K562 (cell line): ENCODE measurements around the gene ERFL. TPM values are rescaled to one million over a fixed set of nuclear protein-coding genes. Genes with fewer than 3 reads are reported as not detected.

Experiments used
- CXXC5 ChIP-seq: fragments of 250-450 bp; sonication (Bioruptor Pico); IDR thresholded peaks from 2 replicates; pipeline ENCODE4 v1.8.0; 2022; ENCODE audit warnings: inconsistent platforms, mild to moderate bottlenecking, moderate library complexity
- ETS1 ChIP-seq: conservative IDR thresholded peaks from 2 replicates; pipeline ENCODE4 v1.6.1; 2011; ENCODE audit warnings: low read depth, mild to moderate bottlenecking, low read length; ENCODE audit not compliant: control insufficient read depth
- EZH2 ChIP-seq: IDR thresholded peaks from 2 replicates; pipeline ENCODE4 v1.6.1; 2012; ENCODE audit warnings: low read depth, mild to moderate bottlenecking, inconsistent platforms, low read length, borderline replicate concordance
- FOXP1 ChIP-seq: sonication (generic); formaldehyde crosslinking; IDR thresholded peaks from 2 replicates; pipeline ENCODE4 v1.8.0; 2022; ENCODE audit warnings: mild to moderate bottlenecking, missing genetic modification reagents
- HBP1 ChIP-seq: fragments of 450-650 bp; formaldehyde crosslinking; IDR thresholded peaks from 2 replicates; pipeline ENCODE4 v1.4.0; 2022; ENCODE audit warnings: missing genetic modification characterization
- HNRNPLL ChIP-seq: fragments of 200-400 bp; formaldehyde crosslinking; IDR thresholded peaks from 2 replicates; pipeline ENCODE4 v1.6.1; 2017; ENCODE audit warnings: low read length, low read depth, mild to moderate bottlenecking; ENCODE audit not compliant: poor library complexity, severe bottlenecking
- HSF4 ChIP-seq: fragments of 250-450 bp; sonication (Bioruptor Pico); IDR thresholded peaks from 2 replicates; pipeline ENCODE4 v2.1.2; 2022; ENCODE audit warnings: mild to moderate bottlenecking, moderate library complexity, borderline replicate concordance
- MBD2 ChIP-seq: sonication (generic); IDR thresholded peaks from 2 replicates; pipeline ENCODE4 v1.6.1; 2016; ENCODE audit warnings: low read depth, borderline replicate concordance
- MLLT1 ChIP-seq, 2 experiments: fragments of 450-650 bp; IDR thresholded peaks; 2 replicates each; pipeline ENCODE4 v1.6.1; 2016
- NCOA6 ChIP-seq: fragments of 450-650 bp; IDR thresholded peaks from 2 replicates; pipeline ENCODE4 v1.6.1; 2017; ENCODE audit warnings: mild to moderate bottlenecking
- NFIX ChIP-seq: fragments of 250-450 bp; sonication (Bioruptor Pico); IDR thresholded peaks from 2 replicates; pipeline ENCODE4 v1.4.0; 2020; ENCODE audit warnings: low read depth, mild to moderate bottlenecking, moderate library complexity
- PHB ChIP-seq: fragments of 250-450 bp; sonication (Bioruptor Pico); IDR thresholded peaks from 2 replicates; pipeline ENCODE4 v1.5.0; 2021
- RAD51 ChIP-seq: fragments of 450-650 bp; IDR thresholded peaks from 2 replicates; pipeline ENCODE4 v1.7.1; 2016; ENCODE audit warnings: low read depth, mild to moderate bottlenecking, borderline replicate concordance
- RBFOX2 ChIP-seq: fragments of 200-400 bp; formaldehyde crosslinking; IDR thresholded peaks from 2 replicates; pipeline ENCODE4 v1.6.1; 2017; ENCODE audit warnings: low read depth, mild to moderate bottlenecking, low read length, moderate library complexity
- RFX5 ChIP-seq: IDR thresholded peaks from 2 replicates; pipeline ENCODE4 v1.6.1; 2011; ENCODE audit warnings: low read depth, mild to moderate bottlenecking, improper control_type of control experiment, low read length
- SRSF3 ChIP-seq: fragments of 200-400 bp; formaldehyde crosslinking; IDR thresholded peaks from 2 replicates; pipeline ENCODE4 v1.6.1; 2016; ENCODE audit warnings: mild to moderate bottlenecking, low read length, moderate library complexity; ENCODE audit not compliant: insufficient read depth
- TBL1XR1 ChIP-seq, 2 experiments: IDR thresholded peaks; 2 replicates each; pipeline ENCODE4 v1.6.1; 2012; ENCODE audit warnings: improper control_type of control experiment in 2 of 2, low read length in 2 of 2, mild to moderate bottlenecking in 1 of 2
- TGIF2 ChIP-seq: sonication (generic); formaldehyde crosslinking; IDR thresholded peaks from 2 replicates; pipeline ENCODE4 v1.8.1; 2022; ENCODE audit warnings: mild to moderate bottlenecking, missing genetic modification reagents, moderate library complexity
- YY1 ChIP-seq, 3 experiments: IDR thresholded peaks; 2 replicates each; pipeline ENCODE4 v1.6.1; 2011; ENCODE audit warnings: low read length in 2 of 3, mild to moderate bottlenecking in 2 of 3, moderate library complexity in 2 of 3, borderline replicate concordance in 1 of 3, control low read depth in 1 of 3, low read depth in 1 of 3; ENCODE audit not compliant: insufficient read depth in 3 of 3, insufficient replicate concordance in 2 of 3, control insufficient read depth in 1 of 3, insufficient read length in 1 of 3; ENCODE audit errors: extremely low read depth in 1 of 3
- polyA plus RNA-seq, 8 experiments: library from polyadenylated mRNA; depleted of rRNA in 4 of 8; stranded (reverse) in 5 of 8; unstranded in 3 of 8; fragments of >200 nt; fragmentation: Nextera tagmentation in 2 of 8; fragmentation: Illumina TruSeq in 1 of 8; extraction: Ambion mirVana in 2 of 8; extraction: Trizol in 1 of 8; gene quantifications; 2 replicates each; pipeline versions ENCODE4 v1.2.1 to v1.2.3, GENCODE V29; 2011 to 2014; ENCODE audit warnings: inconsistent platforms in 1 of 8, missing spikeins in 1 of 8
- total RNA-seq, 7 experiments: library from RNA; depleted of rRNA in 6 of 7; stranded (reverse); fragments of >200 nt in 6 of 7; fragmentation: Illumina TruSeq in 2 of 7; extraction: Trizol in 2 of 7; gene quantifications; 2 replicates each; pipeline versions ENCODE4 v1.2.1 to v1.2.3, GENCODE V29; 2011 to 2021; ENCODE audit warnings: low replicate concordance in 1 of 7
- TF ChIP-seq, protein P1 (sequence below): fragments of 250-450 bp; sonication (Bioruptor Pico); IDR thresholded peaks from 2 replicates; pipeline ENCODE4 v1.8.0; 2021; ENCODE audit warnings: moderate library complexity, mild to moderate bottlenecking, inconsistent platforms
- TF ChIP-seq, protein P2 (sequence below): fragments of 450-650 bp; IDR thresholded peaks from 2 replicates; pipeline ENCODE4 v1.6.1; 2014; ENCODE audit warnings: low read depth, mild to moderate bottlenecking, moderate library complexity, borderline replicate concordance

Gene ERFL
- total and polyA plus RNA-seq, 9 of the 15 experiments (the other 6 are each of a cell fraction or from before 2014, with no cell fraction given), result 0.07 to 0.75 (median 0.32) TPM; not detected in 4

GRCh38 chr19:41860419-41861115 is 67.7 kb downstream of the ERFL start (continued):
- TF ChIP-seq CXXC5 (CRISPR knock-in tag) (no peak), ETS1 (0 out of 2 replicates have a peak, but pooled peaks have one; percentile 10), NCOA6 (no peak), HBP1 (CRISPR knock-in tag) (no peak), TBL1XR1 (IDR thresholded peaks at IDR 0.05; ENCODE audit: low read length in 2 of 2) (0 out of 4 replicates have a peak, but pooled peaks of 1 of the 2 experiments have one; percentile 29), RAD51 (no peak), RBFOX2 (peak; percentile 88), TGIF2 (CRISPR knock-in tag) (no peak; the same call in 1 of the 2 replicates), SRSF3 (0 out of 2 replicates have a peak, but pooled peaks have one; percentile 44), MLLT1 (IDR thresholded peaks at IDR 0.05) (no peak), RFX5 (no peak), FOXP1 (CRISPR knock-in tag) (no peak), PHB (CRISPR knock-in tag) (no peak), NFIX (no peak), EZH2 (no peak), HSF4 (CRISPR knock-in tag) (no peak), MBD2 (no peak), YY1 (IDR thresholded peaks at IDR 0.05; ENCODE audit: borderline replicate concordance in 1 of 3, control insufficient read depth in 1 of 3, extremely low read depth in 1 of 3, insufficient read depth in 3 of 3, insufficient read length in 1 of 3, insufficient replicate concordance in 2 of 3, low read depth in 1 of 3, low read length in 2 of 3) (no peak), HNRNPLL (no peak)
- TF ChIP-seq, protein P1, sequence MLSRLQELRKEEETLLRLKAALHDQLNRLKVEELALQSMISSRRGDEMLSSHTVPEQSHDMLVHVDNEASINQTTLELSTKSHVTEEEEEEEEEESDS (CRISPR knock-in tag), result no peak
- TF ChIP-seq, protein P2, sequence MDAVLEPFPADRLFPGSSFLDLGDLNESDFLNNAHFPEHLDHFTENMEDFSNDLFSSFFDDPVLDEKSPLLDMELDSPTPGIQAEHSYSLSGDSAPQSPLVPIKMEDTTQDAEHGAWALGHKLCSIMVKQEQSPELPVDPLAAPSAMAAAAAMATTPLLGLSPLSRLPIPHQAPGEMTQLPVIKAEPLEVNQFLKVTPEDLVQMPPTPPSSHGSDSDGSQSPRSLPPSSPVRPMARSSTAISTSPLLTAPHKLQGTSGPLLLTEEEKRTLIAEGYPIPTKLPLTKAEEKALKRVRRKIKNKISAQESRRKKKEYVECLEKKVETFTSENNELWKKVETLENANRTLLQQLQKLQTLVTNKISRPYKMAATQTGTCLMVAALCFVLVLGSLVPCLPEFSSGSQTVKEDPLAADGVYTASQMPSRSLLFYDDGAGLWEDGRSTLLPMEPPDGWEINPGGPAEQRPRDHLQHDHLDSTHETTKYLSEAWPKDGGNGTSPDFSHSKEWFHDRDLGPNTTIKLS, result no peak
